Heart left ventricle (tissue), 13 donors: Measurements from ENCODE around the gene BDNF.

Experiments used
- CTCF ChIP-seq, 12 donors: fragments of 200-600 bp; sonication (generic) in 4 of 12; IDR thresholded peaks; one replicate each; pipeline versions ENCODE4 v1.5.0 to v1.8.0; 2018 to 2022; ENCODE audit warnings: antibody characterized with exemption in 12 of 12, mild to moderate bottlenecking in 5 of 12
- POLR2A ChIP-seq, 2 donors: fragments of 450-650 bp; IDR thresholded peaks; one replicate each; pipeline ENCODE4 v1.6.1; 2017; ENCODE audit warnings: antibody characterized with exemption in 2 of 2, mild to moderate bottlenecking in 2 of 2, moderate library complexity in 2 of 2
- donor health status: ischemic (EF 13 %, LVEDD 7.1; RV severe dilation, severe dysfunction).
- donor health status: DM: no; HTN: yes; CAD: no.
- donor health status: DM: no; HTN: no; CAD: no.
- donor health status: ischemic (EF 25% LVEDD 6.9; RV normal size, moderate dysfunction).
- donor health status: ischemic (EF 25% LVEDD 5.7; RV mildly dilated, moderate dysfunction).
- donor health status: ischemic (EF 35%, LVEDD 5.7; RV mildly dilated, moderate dysfunction).
- donor health status: nonischemic (EF 11% LVEDD 7.7; RV severe dilation, severe dysfunction).
- donor health status: DM: yes; HTN: yes; CAD: no.
- donor health status: PGD.
- donor health status: ischemic (EF 29% LVEDD 5.4; RV normal size, mild dysfunction).
- donor health status: nonischemic (EF 23%, LVEDD 6.1; RV moderate dilation, normal function).

GRCh38 chr11:27722117-27722952, 22.1 kb upstream of the BDNF start:
- TF ChIP-seq CTCF (IDR thresholded peaks at IDR 0.05) (no peak), POLR2A (IDR thresholded peaks at IDR 0.05) (no peak)
